ENCODE data around the gene TIMELESS. TPM values are rescaled to one million over a fixed set of nuclear protein-coding genes. Genes with fewer than 3 reads are reported as not detected.

The TIMELESS gene
- total RNA-seq, 1 experiment from 2014 or later = 48.6 TPM

DNA sequence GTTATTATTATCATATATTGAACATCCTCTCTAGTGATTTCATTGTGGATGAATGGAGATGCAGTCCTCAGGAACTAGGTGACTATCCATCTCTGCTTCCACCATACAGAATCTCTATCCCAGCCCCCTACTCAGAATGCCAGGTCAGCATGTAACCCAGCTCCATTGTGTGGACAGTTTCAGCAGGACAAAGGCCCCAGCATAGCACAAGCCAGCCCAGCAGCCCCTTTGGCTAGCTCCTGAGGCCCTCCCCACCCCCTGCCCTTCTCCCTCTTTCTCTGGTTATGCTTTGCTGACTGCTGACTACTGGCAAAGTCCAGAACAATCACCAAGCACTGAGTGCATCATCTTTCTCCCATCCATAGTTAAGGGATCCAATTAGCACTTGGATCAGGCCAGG lies 13.3 kb upstream of the TIMELESS start:
- intact Hi-C loops (cut with micrococcal nuclease; ENCODE audit: unreplicated experiment) = loop anchor here (10.0 kb wide), 2 partner anchors 98 to 338 kb away; partner anchors contain the start of genes APOF, ESYT1 and STAT2
- H3K4me3 Mint-ChIP-seq (ENCODE audit: low read depth, unreplicated experiment) = no peak overlapping the region
- H3K9me3 Mint-ChIP-seq (ENCODE audit: low read depth, unreplicated experiment) = no peaks in the 10 kb centered on the region
- no TSS peak for BruUV-seq (replicated peaks)
- H3K27ac Mint-ChIP-seq (ENCODE audit: unreplicated experiment) = no peak overlapping the region
- CTCF ChIA-PET = no interaction called here
- H3K4me1 Mint-ChIP-seq (ENCODE audit: low read depth, unreplicated experiment) = no peaks in the 10 kb centered on the region
- TF ChIP-seq, protein P1, sequence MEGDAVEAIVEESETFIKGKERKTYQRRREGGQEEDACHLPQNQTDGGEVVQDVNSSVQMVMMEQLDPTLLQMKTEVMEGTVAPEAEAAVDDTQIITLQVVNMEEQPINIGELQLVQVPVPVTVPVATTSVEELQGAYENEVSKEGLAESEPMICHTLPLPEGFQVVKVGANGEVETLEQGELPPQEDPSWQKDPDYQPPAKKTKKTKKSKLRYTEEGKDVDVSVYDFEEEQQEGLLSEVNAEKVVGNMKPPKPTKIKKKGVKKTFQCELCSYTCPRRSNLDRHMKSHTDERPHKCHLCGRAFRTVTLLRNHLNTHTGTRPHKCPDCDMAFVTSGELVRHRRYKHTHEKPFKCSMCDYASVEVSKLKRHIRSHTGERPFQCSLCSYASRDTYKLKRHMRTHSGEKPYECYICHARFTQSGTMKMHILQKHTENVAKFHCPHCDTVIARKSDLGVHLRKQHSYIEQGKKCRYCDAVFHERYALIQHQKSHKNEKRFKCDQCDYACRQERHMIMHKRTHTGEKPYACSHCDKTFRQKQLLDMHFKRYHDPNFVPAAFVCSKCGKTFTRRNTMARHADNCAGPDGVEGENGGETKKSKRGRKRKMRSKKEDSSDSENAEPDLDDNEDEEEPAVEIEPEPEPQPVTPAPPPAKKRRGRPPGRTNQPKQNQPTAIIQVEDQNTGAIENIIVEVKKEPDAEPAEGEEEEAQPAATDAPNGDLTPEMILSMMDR (IDR thresholded peaks at IDR 0.05; ENCODE audit: unreplicated experiment) = no peak
- H3K36me3 Mint-ChIP-seq (ENCODE audit: insufficient read depth, unreplicated experiment) = no peaks in the 10 kb centered on the region
- no peaks in the 10 kb centered on the region for H3K27me3 Mint-ChIP-seq (ENCODE audit: unreplicated experiment)
- DNase-seq = no peak

DNA sequence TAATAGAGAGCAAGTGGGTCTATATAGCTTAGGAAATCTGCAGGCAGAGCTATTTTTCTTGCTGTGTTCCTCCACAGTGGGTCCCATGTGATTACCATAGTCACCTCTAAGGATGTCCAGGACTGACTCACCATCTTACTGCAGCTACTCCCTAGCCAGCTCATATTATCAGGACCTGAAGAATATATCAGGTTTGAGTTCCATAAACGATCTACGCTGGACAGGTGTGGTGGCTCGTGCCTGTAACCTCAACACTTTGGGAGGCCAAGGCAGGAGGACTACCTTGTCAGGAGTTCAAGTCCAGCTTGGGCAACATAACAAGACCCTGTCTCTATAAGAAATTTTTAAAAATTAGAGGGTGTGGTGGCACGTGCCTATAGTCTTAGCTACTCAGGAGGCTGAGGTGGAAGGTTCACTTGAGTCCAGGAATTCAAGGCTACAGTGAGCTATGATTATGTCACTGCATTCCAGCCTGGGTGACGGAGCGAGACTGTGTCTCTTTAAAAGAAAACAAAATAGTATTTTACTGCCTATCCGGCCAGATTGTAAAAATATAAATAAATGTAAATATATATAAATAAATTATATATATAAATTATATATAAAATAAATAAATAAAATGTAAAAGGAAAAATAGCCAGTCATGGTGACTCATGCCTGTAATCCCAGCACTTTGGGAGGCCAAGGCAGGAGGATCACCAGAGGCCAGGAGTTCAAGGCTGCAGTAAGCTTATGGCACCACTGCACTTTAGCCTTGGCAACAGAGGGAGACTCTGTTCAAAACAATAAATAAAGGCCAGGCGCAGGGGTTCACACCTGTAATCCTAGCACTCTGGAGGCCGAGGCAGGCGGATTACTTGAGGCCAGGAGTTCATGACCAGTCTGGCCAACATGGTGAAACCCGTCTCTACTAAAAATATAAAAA lies 12.3 kb upstream of the TIMELESS start:
- Mint-ChIP-seq H3K4me3 (ENCODE audit: low read depth, unreplicated experiment) (no peak overlapping the region), H3K4me1 (ENCODE audit: low read depth, unreplicated experiment) (no peaks in the 10 kb centered on the region), H3K27me3 (ENCODE audit: unreplicated experiment) (no peaks in the 10 kb centered on the region), H3K36me3 (ENCODE audit: insufficient read depth, unreplicated experiment) (no peaks in the 10 kb centered on the region), H3K27ac (ENCODE audit: unreplicated experiment) (no peak overlapping the region), H3K9me3 (ENCODE audit: low read depth, unreplicated experiment) (no peaks in the 10 kb centered on the region)
- intact Hi-C loops (cut with micrococcal nuclease; ENCODE audit: unreplicated experiment) = loop anchor here (10.0 kb wide), 2 partner anchors 97 to 337 kb away; partner anchors contain the start of genes APOF, ESYT1 and STAT2
- DNase-seq = no peak
- CTCF ChIA-PET = interaction anchor here (0.6 to 1.2 kb wide), 4 partner anchors 13 to 242 kb away, joined by 3 to 9 read pairs (median 4); partner anchors contain the start of gene CNPY2
- BruUV-seq (replicated peaks) = no TSS peak
- TF ChIP-seq, protein P1 (IDR thresholded peaks at IDR 0.05; ENCODE audit: unreplicated experiment) = no peak

DNA sequence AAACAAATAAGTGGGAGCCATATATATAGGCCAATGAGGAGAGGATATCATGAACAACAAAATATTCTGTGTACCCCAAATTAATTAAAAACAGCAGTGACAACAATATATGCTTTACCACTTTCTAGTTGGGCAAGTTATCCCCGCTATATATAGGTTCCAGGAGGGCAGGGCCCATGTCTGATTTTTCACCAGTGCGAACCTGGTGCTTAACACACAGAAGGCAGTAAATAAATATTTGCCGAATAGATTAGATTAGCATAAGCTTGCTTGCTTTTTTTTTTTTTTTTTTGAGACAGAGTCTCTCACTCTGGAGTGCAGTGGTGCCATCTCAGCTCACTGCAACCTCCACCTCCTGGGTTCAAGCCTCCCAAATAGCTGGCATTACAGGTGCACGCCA lies 8.6 kb upstream of the TIMELESS start:
- TF ChIP-seq, protein P1 (IDR thresholded peaks at IDR 0.05; ENCODE audit: unreplicated experiment) = no peak
- Mint-ChIP-seq H3K4me3 (ENCODE audit: low read depth, unreplicated experiment) (no peak overlapping the region), H3K36me3 (ENCODE audit: insufficient read depth, unreplicated experiment) (no peaks in the 10 kb centered on the region), H3K27ac (ENCODE audit: unreplicated experiment) (no peak overlapping the region), H3K4me1 (ENCODE audit: low read depth, unreplicated experiment) (no peaks in the 10 kb centered on the region), H3K27me3 (ENCODE audit: unreplicated experiment) (peaks cover 35% of the 10 kb centered on the region), H3K9me3 (ENCODE audit: low read depth, unreplicated experiment) (no peaks in the 10 kb centered on the region)
- no peak for DNase-seq
- intact Hi-C loops (cut with micrococcal nuclease; ENCODE audit: unreplicated experiment) = no loop called here
- BruUV-seq (replicated peaks) = no TSS peak
- CTCF ChIA-PET = no interaction called here

DNA sequence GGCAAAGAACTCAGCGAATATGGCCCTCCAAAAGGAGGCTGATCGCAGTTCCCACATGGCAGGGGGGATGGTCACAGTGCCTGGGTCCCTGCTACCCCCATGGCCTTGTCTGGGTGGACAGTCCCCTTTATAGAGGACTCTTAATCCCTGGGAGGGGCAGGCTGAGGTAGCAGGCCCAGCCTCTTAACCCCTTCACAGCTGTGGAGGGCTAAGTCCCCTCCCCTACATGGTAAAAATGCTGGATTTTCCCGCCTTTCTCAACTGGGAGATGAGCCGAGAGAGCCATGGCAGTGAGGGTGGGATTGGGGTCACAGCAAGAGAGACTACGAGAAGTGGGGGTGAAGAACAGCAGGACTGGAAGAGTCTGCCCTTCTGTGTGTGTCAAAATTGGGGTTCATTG lies 5.3 kb upstream of the TIMELESS start, which contains the start of gene MIP:
Gene MIP (minus strand): TSS at position 101 of the 400 bp plus-strand sequence. CDS start 44 bp downstream, at position 57.
- CTCF ChIA-PET = no interaction called here
- DNase-seq = no peak
- TF ChIP-seq, protein P1 (IDR thresholded peaks at IDR 0.05; ENCODE audit: unreplicated experiment) = no peak
- Mint-ChIP-seq H3K27ac (ENCODE audit: unreplicated experiment) (no peak within 1 kb of the TSS), H3K36me3 (ENCODE audit: insufficient read depth, unreplicated experiment) (peaks cover 2% of the 10 kb centered on the region), H3K4me1 (ENCODE audit: low read depth, unreplicated experiment) (peaks cover 6% of the 10 kb centered on the region), H3K4me3 (ENCODE audit: low read depth, unreplicated experiment) (no peak within 1 kb of the TSS), H3K9me3 (ENCODE audit: low read depth, unreplicated experiment) (no peaks in the 10 kb centered on the region), H3K27me3 (ENCODE audit: unreplicated experiment) (peaks cover 37% of the 10 kb centered on the region)
- intact Hi-C loops (cut with micrococcal nuclease; ENCODE audit: unreplicated experiment) = no loop called here
- no TSS peak for BruUV-seq (replicated peaks)

Measured in Calu3 (cell line).